Loucy (cell line): ENCODE data around the gene HCAR3.
"Not testable (repeated sequence)": the region's sequence is repeated elsewhere in the genome, so short reads cannot be mapped to it uniquely, and the experiment has no call there.

Experiments used
- H2AFZ ChIP-seq: fragments of 200-600 bp; sonication (generic); 2 replicates; pipeline ENCODE4 v1.6.0; 2016; ENCODE audit warnings: antibody characterized with exemption, mild to moderate bottlenecking, low read length, moderate library complexity
- H3F3A ChIP-seq: fragments of 200-600 bp; 2 replicates; pipeline ENCODE4 v1.6.0; 2016; ENCODE audit warnings: antibody characterized with exemption, low read depth, mild to moderate bottlenecking
- H3K27me3 ChIP-seq: fragments of 200-600 bp; sonication (generic); 2 replicates; pipeline ENCODE4 v1.6.1; 2014; ENCODE audit warnings: low read length, mild to moderate bottlenecking; ENCODE audit not compliant: insufficient read depth, poor library complexity, severe bottlenecking
- H3K36me3 ChIP-seq: fragments of 200-600 bp; sonication (generic); 2 replicates; pipeline ENCODE4 v1.6.1; 2016; ENCODE audit warnings: low read length; ENCODE audit not compliant: insufficient read depth
- H3K4me1 ChIP-seq: fragments of 200-600 bp; sonication (generic); 2 replicates; pipeline ENCODE4 v1.5.1; 2014; ENCODE audit warnings: low read length, mild to moderate bottlenecking; ENCODE audit not compliant: insufficient read depth, poor library complexity, severe bottlenecking
- H3K4me2 ChIP-seq: fragments of 200-600 bp; sonication (generic); 2 replicates; pipeline ENCODE4 v1.6.0; 2014; ENCODE audit warnings: antibody characterized with exemption, low read length, low read depth, mild to moderate bottlenecking; ENCODE audit not compliant: poor library complexity, severe bottlenecking
- H3K4me3 ChIP-seq: fragments of 200-600 bp; sonication (generic); 2 replicates; pipeline ENCODE4 v1.5.1; 2014; ENCODE audit warnings: low read length, mild to moderate bottlenecking, mixed read lengths; ENCODE audit not compliant: poor library complexity, severe bottlenecking
- H3K79me2 ChIP-seq: fragments of 200-600 bp; sonication (generic); 2 replicates; pipeline ENCODE4 v1.6.1; 2014; ENCODE audit warnings: low read length; ENCODE audit not compliant: insufficient read depth
- H3K9ac ChIP-seq: fragments of 200-600 bp; sonication (generic); 2 replicates; pipeline ENCODE4 v1.6.0; 2014; ENCODE audit warnings: mild to moderate bottlenecking, low read depth, low read length, moderate library complexity; ENCODE audit not compliant: poor library complexity, severe bottlenecking
- H3K9me2 ChIP-seq: fragments of 200-600 bp; sonication (generic); replicated peaks from 2 replicates; pipeline ENCODE4 v1.6.1; 2016; ENCODE audit warnings: low read depth, low read length, mixed read lengths
- H3K9me3 ChIP-seq: fragments of 200-600 bp; sonication (generic); 2 replicates; pipeline ENCODE4 v1.6.1; 2014; ENCODE audit warnings: mild to moderate bottlenecking, antibody characterized with exemption, low read length, low read depth; ENCODE audit not compliant: insufficient read depth
- H4K20me1 ChIP-seq: fragments of 200-600 bp; sonication (generic); 2 replicates; pipeline ENCODE4 v1.6.0; 2014; ENCODE audit warnings: antibody characterized with exemption, low read length, mild to moderate bottlenecking; ENCODE audit not compliant: insufficient read depth, poor library complexity, severe bottlenecking
- CTCF ChIP-seq: fragments of 200-600 bp; sonication (generic); conservative IDR thresholded peaks from 2 replicates; pipeline ENCODE4 v1.5.1; 2014; ENCODE audit warnings: mild to moderate bottlenecking, antibody characterized with exemption, low read length
- EZH2phosphoT487 ChIP-seq: fragments of 200-600 bp; IDR thresholded peaks from 2 replicates; pipeline ENCODE4 v1.6.1; 2018; ENCODE audit warnings: antibody characterized with exemption, mild to moderate bottlenecking, moderate library complexity, borderline replicate concordance

HCAR3 gene

GRCh38 chr12:122752464-122753318, 36.1 kb upstream of the HCAR3 start, which contains the start of gene DENR:
Gene DENR, plus strand, starts transcription at chr12:122752824. Its CDS starts 878 bp downstream, at chr12:122753702.
- H3K36me3 ChIP-seq = peaks cover 12% of the 10 kb centered on the region; the same call in 1 of the 2 replicates
- peaks cover 32% of the 10 kb centered on the region for H4K20me1 ChIP-seq
- peak within 1 kb of the TSS; percentile 89 for H3K4me2 ChIP-seq
- H3K9me3 ChIP-seq = no peaks in the 10 kb centered on the region
- peaks cover 32% of the 10 kb centered on the region for H3K4me1 ChIP-seq
- H3K4me3 ChIP-seq = peak within 1 kb of the TSS; percentile 92
- H3K27me3 ChIP-seq = no peaks in the 10 kb centered on the region
- H3K9ac ChIP-seq = peak within 1 kb of the TSS; percentile 93
- peaks cover 47% of the 10 kb centered on the region for H3K79me2 ChIP-seq
- H3F3A ChIP-seq = no peaks in the 10 kb centered on the region
- peak within 1 kb of the TSS; percentile 87 for H2AFZ ChIP-seq
- H3K9me2 ChIP-seq = no peaks in the 10 kb centered on the region
- TF ChIP-seq EZH2phosphoT487 (no peak), CTCF (peak; percentile 66)

- not testable (repeated sequence) for H3K9me3 ChIP-seq, H3K4me3 ChIP-seq, H3K9ac ChIP-seq, H3K4me2 ChIP-seq, H3K27me3 ChIP-seq, H2AFZ ChIP-seq, H3K9me2 ChIP-seq, H3F3A ChIP-seq, H3K36me3 ChIP-seq
- peaks cover 23% of the 10 kb centered on the region for H3K4me1 ChIP-seq
- peaks cover 30% of the 10 kb centered on the region for H3K79me2 ChIP-seq
- H4K20me1 ChIP-seq = peaks cover 27% of the 10 kb centered on the region
Measured at GRCh38 chr12:122750781-122751515, 34.3 kb upstream of the HCAR3 start.

GRCh38 chr12:122749569-122750332, 33.1 kb upstream of the HCAR3 start:
- H3K4me2 ChIP-seq = no peak overlapping the region
- H3K4me1 ChIP-seq = peaks cover 19% of the 10 kb centered on the region
- no peaks in the 10 kb centered on the region for H3K9me3 ChIP-seq
- H3K9ac ChIP-seq = no peak overlapping the region
- H3K27me3 ChIP-seq = no peaks in the 10 kb centered on the region
- peaks cover 20% of the 10 kb centered on the region for H4K20me1 ChIP-seq
- no peaks in the 10 kb centered on the region for H3F3A ChIP-seq
- no peaks in the 10 kb centered on the region for H3K9me2 ChIP-seq
- no peaks in the 10 kb centered on the region for H3K36me3 ChIP-seq
- TF ChIP-seq EZH2phosphoT487 (no peak), CTCF (no peak)
- H3K4me3 ChIP-seq = no peak overlapping the region
- peaks cover 20% of the 10 kb centered on the region for H3K79me2 ChIP-seq
- H2AFZ ChIP-seq = peak overlapping the region; percentile 54; the same call in 1 of the 2 replicates
